HCT116 (cell line): ENCODE data around the gene GP1BB.

ENCODE experiments used
- CBX3 ChIP-seq: IDR thresholded peaks from 2 replicates; pipeline ENCODE4 v1.6.1; 2012; ENCODE audit warnings: low read depth
- JUND ChIP-seq: IDR thresholded peaks from 2 replicates; pipeline ENCODE4 v1.6.1; 2012
- POLR2A ChIP-seq: IDR thresholded peaks from 2 replicates; pipeline ENCODE4 v1.7.0; 2011; ENCODE audit warnings: borderline replicate concordance; ENCODE audit not compliant: insufficient read depth, insufficient read length; ENCODE audit errors: extremely low read depth

- TF ChIP-seq CBX3 (no peak), JUND (no peak), POLR2A (no peak)
Observed at GRCh38 chr22:19707347-19708290, 15.7 kb upstream of the GP1BB start.
